GM04503 (cell line): ENCODE data around the gene MYO3B.

Source experiments
- DNase-seq: peaks from one replicate; pipeline ENCODE4 v3.0.0-alpha.2; 2012; ENCODE audit warnings: low read depth

MYO3B gene

DNA sequence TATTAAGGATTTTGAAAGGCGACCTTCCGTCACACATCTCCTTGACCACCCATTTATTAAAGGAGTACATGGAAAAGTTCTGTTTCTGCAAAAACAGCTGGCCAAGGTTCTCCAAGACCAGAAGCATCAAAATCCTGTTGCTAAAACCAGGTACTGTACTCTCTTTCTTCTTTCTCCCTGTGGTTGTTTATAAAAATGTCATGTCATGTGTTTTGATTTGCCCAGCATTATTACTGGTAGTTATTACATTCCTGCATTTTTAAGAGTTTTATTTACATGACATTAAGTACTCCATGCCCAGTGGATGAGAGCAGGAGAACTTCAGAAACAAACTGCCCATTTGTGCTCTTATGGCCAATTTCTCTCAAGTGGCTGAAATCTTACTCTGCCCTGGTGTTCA lies 191.3 kb downstream of the MYO3B start:
- no peak for DNase-seq

DNA sequence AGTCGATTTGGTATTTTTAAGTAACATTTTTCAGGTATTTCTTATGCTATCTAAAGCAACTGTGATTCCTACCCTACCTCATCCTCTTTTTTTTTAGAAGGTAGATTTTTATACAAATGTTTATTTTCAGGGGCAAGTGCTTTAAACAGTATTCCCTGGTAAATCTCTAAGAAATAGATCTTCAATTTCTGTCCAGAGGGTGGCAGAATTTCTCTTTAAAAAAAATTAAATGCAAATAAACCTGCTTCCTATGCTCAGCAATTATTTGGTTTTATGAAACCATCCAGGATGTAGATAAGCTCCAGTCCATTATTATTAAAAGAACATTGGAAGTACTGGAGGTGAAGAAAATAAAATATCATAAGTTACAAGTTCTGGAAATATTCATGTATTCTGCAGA lies 191.9 kb downstream of the MYO3B start:
- no peak for DNase-seq

DNA sequence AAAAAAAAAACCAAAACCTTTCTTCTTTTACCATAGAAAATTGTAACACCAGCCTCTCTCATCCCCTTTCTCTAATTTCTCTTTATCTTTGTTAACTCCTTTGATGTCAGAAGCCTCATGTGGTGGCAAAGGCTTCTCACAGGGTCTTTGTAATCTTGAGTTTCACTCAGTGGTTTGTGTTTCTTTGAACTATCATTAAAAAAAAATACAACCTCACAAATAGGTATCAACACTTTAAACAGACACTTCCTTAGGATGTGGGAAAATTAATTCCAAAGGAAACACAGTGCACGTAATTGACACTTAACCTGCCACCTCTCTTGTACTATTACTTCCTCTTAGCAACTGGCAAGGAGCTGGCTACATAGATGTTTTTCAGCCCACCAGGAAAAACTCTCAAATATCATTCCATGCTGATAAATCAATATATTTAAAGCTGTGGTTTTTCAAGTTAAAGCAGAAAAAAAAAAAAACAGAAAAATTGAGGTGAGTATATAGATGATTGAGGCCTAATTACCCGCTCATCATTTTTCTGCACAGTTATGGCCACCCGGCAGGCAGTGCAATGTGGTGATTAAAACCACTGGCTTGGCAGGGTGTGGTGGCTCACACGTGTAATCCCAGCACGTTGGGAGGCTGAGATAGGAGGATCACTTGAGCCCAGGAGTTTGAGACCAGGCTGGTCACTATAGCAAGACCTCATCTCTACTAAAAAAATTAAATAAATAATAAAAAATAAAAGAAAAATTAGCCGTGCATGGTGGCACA lies 193.5 kb downstream of the MYO3B start:
- no peak for DNase-seq

DNA sequence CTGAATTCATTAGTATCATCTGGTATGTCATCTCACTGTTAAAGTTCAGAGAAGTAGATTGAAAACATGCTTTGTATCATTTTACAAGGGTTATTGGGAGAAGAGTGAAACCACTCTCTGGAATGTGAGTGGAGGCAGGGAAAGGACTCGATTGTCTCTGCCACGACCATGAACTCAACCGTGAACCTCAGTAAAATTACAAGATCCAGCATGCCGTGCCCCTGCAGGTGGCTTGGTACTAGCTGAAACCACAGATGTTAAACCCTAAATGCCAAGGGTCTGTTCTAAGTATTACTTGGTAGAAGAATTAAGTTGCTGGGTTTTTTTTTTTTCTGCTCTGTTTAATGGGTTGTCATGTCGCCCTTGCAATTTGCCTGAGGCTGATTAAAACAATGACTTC lies 197.2 kb downstream of the MYO3B start:
- DNase-seq: no peak

DNA sequence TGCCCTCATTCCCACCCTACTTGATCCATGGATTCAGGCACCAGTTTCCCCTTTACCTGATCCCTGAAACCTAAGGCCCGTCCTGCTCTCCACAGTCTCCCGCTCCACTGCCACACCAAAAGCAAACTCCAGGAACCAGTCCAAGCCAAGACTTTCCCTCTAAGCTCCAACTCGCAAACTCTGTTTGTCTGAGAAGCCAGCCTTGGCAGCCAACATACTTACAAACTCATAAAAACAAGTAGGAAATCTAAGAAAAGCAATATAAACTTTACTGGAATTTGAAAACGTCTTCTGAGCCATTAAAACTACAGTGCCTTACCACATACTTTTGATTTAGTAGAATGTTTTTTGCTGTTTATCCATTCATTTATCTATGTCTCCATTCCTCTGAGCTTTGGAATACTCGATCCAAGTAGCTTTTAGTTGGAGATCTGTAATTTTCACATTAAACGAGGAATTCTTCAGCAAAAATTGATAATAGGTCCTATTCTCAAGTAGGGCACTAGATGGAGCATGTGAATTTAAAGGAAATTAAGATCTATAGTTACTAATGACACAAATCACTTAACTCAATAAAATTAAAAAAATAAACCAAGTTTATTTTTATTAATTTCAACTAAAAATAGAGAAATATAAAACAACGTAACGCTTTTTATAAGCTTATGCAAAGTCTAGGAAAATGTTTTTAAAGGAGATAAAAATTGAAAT lies 199.7 kb downstream of the MYO3B start:
- DNase-seq: no peak

DNA sequence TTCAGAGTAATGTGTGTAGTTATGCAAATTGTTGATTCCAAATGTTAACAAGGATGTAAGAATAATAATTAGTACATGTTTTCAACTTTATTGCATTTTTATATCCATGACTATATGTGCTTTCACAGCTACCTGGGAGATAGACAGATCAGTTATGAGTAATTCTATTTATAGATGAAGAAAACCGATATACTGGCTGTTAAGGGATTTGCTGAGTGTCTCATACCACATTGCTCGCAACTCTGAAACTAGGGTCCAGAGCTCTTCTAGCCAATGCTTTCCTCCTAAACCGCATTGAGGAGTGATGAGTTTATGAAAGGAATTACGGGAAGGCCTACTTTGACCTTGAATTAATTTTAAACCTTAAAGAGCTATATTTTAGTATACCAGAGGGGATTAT lies 202.3 kb downstream of the MYO3B start:
- DNase-seq: no peak

DNA sequence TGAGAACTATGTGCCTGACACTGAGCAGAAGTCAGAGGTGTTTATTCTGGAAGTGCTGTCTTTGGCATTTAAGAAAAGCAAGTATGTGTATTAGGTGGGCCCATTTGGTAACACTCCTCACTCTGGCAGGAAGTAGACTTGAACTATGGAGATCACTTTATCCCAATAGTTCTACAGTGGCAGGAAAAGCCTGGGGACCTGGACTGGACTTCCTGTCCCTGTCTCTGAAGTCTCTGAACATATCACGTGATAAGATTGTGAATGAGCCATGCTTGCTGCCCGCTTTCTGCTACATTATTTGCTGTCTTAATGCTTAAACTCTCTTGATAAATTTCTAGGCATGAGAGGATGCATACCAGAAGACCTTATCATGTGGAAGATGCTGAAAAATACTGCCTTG lies 203.7 kb downstream of the MYO3B start:
- DNase-seq: no peak

DNA sequence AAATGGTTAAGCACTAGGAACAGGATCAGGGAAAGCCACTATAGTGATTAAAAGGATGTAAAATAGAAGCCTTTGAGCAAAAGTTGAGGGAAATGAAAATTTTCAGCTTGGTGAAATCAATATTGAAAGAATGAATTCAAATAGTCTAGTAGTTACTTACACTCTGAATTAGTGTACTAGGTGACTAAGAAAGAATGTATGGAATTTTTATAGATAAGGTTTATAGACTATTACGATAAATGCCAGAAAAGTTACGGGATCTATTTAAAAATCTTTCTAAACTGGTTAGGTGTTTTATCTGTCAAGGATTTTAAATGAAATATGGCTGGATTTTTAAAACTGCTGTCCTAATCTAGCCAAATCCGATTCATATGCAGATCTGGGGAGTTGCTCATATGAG lies 208.6 kb downstream of the MYO3B start:
- no peak for DNase-seq

DNA sequence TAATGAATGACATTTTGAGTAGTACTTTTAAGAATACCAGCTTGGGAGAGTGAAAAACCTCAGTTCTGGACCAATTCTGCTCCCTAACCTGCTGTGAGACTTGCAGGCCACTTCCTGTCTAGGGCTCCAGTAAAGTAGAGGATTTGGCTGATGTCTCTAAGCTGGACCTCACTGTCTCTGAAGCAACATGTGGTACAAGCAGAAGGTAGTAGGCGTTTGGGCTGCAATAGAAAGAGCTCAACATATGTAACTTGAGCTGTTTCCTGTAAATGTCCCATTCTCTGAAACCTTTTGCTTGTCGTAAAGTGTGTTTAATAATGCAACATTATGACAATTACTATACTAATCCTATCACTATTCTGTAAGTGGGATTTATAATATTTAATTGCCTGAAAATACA lies 213.1 kb downstream of the MYO3B start:
- DNase-seq: no peak

DNA sequence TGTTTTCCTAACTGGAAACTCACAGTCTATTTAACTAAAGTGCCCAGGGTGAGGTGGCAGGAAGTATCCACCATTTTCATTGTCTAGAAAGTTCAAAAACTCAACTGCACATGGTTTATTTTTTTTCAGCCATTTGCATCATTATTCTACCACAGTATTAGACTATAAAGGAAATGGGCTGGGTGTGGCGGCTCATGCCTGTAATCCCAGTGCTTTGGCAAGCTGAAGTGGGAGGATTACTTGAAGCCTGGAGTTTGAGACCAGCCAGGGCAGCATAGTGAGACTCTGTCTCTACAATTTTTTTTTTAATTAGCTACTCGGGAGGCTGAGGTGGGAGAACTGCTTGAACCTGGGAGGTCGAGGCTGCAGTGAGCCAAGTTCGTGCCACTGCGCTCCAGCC lies 213.8 kb downstream of the MYO3B start:
- no peak for DNase-seq

DNA sequence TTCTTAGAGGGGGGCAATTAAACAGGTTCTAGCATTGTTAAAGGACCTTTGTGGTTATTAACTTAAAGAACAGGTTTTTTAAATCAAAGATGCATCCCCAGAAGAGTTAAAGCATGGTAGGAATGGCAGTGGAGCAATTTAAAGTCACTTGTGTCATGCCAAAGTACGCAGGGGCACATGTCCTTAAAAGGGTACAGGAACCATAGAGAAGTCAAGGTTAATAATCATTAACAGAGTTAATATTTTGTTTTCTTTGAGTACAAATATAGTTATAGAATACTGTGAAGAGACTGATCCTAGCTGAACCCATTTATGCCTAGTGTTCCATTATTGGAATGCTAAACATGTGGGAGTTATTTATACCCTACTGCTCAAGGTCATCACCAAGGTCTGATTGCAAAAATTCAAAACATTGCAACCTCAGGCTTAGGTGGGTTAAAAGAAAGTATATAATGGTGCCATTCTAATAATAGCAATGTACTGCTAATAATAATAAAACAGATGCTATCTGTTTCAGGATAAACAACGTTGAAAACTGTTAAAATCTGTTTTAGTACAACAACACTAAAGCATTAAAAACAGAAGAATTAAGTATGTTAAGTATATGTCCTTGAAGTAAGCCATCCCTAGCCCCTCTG lies 216.0 kb downstream of the MYO3B start:
- DNase-seq: no peak

DNA sequence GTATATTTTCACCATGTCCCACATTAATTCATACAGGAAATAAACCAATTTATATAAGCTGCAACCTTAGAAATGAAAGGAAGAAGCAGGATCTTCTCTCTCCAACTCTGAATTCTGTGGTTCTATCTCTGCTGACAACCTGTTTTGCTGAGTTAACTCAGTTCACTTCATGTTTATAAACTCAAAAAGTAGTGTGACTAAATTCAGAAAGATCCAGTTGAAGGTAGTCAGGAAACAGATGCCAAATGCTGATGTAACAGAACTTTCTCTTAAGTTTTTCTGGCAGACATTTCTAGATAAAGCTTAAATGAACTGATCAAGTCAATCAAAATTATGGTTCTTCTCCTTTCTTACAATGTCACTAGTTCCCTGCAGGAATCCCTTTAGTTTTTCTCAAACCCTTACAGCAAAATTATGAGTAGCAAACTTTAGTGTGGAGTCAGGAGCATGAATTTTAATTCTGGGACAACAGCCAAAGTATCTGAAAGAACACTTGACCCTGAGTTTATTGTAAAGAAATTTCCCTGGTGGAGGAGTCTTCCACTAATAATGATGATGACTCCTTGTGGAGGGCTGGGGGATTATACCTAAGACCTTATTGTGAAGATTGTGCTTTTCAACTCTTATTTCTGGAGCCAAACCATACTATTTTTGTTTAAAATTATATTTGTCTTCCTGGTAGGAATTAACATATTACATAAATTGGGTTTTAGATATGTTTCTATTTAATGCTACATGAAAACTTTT lies 216.9 kb downstream of the MYO3B start:
- DNase-seq: no peak

DNA sequence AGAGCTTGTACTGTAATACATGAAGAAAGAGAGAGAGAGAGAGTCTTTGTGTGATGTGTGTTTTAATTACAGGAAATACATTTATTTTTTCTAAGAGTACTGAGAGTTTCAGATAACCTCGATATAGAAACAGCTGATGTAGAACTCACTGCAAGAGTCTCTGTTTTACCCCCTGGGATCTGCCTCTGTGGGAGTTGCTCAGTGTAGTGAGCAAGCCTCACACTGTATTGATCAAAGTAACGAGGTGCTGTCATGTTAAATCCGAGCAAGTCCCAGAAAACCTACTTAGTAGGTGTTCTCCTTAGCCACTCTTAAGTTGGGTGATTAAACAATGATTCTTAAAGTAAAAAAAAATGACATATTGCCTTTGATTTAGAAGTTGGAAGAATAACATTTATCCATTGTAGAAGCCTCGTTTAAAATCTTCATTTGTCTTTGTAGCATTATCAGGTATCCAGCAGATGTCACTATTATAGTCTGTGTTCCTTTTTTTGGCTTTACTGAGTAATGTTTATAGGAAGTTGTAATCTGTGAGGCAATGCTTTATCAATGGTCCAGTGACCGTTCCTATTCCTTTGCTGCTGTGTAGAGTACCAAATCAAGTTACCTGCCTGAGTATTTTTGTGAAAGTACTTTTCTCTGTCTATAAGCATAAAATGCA lies 219.0 kb downstream of the MYO3B start:
- DNase-seq: no peak

DNA sequence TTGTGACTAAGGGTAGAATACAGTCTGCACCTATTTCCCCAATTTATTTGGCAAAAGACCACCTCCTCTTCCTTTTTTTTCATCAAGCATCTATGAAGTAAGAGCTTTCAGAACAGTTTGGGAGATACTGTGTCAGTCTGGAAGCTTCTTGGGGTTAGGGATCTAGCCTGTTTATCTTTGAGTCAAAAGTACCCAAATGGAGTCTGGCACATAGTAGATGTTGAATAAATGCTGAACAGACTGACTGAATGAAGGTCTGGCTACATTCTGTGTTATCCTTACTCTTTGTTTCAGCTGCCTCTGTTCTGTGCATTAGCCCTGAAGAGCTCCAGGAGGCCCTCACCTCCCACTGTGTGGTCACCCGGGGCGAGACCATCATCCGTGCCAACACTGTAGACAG lies 223.2 kb downstream of the MYO3B start:
- no peak for DNase-seq

DNA sequence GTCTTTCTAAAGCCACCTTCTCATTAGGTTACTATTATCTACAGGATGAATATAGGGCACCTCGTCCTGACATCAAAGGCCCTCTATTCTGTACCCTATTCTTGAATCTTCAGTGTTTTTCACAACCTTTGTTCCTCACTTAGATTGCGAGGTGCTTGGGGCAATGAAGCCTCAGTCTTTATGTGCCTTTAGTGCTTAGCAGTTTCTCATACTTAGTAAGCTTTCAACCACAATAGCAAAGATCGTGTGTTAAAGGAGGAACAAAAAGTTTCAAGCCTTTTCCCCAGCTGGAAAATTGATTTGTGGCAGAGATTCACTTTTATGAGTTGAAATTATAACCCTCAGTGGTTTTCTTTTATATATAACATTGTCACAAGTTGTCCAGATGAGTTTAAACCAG lies 226.9 kb downstream of the MYO3B start:
- DNase-seq: no peak

DNA sequence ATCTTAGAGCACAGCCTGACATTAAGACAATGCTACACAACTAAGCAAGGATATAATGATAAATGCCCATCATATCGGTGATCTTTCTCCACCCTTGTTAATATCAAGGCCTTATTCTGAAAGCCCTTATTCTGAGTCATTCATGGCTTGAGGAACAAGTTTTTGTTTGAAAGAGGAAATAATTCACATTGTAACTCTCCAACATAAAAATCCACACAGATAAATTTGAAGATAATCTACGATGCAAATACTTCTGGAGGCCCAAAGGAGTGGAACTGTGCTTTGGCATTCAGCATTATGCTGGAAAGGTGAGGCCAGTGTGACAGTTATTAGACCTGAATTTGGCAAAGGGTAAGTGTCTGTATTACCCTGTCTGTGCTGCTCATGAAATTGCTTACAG lies 227.4 kb downstream of the MYO3B start:
- no peak for DNase-seq

DNA sequence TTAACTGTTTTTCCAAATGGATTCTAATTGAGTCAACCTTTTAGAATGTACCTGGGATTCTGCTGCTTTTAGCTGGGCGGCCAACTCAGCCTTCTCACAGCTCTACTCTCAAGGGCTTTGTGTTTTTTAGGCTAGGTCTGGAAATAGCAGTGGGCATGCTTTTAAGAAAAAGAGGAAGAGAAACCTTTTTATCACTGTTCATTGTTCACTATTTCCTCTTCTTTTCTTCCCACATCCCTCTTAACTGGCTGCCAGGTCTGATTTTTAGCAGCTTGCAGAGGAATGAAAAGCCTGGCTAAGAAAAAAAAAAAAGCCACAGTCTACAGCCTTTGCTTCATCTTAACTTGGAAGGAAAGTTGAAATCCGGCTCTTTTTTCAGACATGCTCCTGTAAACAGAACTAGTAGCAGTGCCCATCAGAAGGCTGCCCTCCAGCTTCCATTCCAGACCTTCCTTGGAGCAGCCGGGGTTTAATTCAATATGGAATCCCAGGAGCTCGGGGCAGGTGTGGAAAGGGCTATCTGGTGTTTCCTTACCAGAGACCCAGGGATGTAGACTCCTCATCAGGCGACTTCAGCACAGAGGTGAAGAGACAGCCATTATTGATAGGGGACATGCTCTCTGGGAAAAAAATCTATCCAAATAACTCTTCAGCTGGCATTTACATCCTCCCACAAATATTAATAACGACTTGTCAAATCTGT lies 230.7 kb downstream of the MYO3B start:
- DNase-seq: no peak

DNA sequence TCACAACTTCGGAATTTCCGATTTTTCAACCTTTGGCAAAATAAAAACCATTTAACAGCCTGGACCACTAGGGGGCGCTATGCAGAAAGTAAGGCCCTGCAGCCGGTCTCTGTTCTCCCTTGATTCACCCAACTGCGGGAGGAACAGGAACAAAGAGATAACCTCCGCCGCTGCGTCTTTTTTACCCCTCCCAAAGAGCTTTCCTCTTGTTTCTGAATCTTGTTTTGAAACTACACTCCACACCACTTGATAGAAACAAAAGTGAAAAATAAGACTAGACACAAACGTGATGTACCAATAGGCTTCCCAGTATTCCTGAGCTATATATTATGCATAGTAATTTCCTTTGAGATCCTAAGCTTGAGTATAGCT lies 231.2 kb downstream of the MYO3B start:
- peak; percentile 8 for DNase-seq

DNA sequence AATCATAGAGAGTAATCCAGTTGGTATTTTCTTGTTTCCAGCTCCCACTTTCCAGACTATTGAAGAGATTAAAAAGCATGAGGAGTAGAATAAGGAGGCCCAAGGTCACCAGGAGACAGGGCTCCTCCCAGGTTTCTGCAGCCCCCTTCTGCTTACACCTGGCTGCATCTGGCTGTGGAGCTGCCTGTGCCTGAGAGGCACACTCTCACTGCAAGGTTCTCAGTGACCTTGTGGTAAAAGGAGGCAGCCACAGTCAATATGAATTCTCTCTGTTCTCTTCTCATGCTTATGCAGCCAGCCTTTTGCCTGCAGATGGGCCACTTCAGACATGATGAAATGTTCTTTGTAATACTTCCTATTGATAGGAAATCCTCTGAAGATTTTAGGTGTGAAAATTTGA lies 233.7 kb downstream of the MYO3B start:
- DNase-seq: no peak

DNA sequence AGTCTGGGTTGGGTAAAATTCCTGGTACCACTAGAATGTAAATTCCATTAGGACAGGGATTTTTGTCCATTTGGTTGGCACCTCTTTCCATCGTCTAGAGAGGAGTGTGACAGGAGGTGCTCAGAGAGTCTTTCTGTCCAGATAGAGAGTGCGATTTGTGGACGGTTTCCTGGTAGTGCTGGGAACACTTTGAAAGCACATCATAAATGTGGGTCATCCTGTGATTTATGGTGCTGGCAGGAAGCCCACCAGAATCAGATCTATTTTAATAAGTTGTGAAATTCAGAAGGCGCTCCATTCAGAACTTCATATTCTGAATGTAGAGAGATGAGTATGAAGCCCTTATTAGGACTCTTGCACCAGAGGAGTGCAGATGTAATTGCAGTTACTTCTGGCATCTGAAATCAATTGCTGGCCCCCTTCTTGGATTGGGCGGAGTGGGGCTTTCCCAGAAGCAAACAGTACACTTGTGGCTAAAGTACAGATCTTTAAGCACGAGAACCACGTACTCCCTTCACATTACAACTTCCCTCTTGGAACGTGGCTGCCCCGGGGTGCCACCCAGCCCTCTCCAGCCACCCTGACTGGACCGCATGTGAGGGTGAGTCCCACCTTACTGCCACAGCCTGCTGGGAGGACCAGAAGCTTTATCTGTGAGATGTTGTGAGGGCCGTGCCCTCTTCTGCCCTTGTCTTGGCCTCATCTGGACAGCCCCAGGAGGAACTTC lies 243.2 kb downstream of the MYO3B start:
- DNase-seq: no peak

DNA sequence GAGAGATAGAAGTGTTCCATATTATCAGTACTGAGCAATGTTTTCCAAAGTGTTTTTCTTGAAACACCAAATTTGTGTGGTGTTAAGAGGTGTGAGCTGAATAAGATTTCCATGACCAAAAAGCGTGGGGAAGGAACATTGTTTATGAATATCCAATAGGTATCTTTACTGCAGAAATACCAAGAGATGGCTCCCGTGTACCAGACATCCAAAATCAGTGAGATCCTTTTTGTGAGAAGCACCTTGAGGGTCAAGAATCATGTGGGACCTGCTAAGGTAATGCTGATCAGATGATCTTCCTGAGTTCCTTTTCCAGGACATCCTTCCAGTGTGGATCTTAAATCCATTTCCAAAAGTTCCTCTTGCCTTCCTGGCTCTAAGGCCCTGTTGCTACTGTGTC lies 246.0 kb downstream of the MYO3B start:
- no peak for DNase-seq
